Measurements from ENCODE around the gene DDX10.

The DDX10 gene

GRCh38 chr11:108669711-108670110 is 4.8 kb downstream of the DDX10 start:
- Mint-ChIP-seq H3K36me3 (ENCODE audit: low read depth) (peaks cover 17% of the 10 kb centered on the region), H3K27ac (no peak overlapping the region), H3K27me3 (no peaks in the 10 kb centered on the region), H3K4me3 (no peak overlapping the region), H3K9me3 (no peaks in the 10 kb centered on the region), H3K4me1 (ENCODE audit: low read depth) (peaks cover 52% of the 10 kb centered on the region)
- intact Hi-C loops (cut with micrococcal nuclease), result loop anchor here (10.0 kb wide), 3 partner anchors 445 to 745 kb away; partner anchors contain the start of genes ATM, CUL5, NPAT and RAB39A

- intact Hi-C loops (cut with micrococcal nuclease), result no loop called here
- H3K36me3 Mint-ChIP-seq (ENCODE audit: low read depth), result peaks cover 19% of the 10 kb centered on the region
- no peaks in the 10 kb centered on the region for H3K27me3 Mint-ChIP-seq
- H3K27ac Mint-ChIP-seq, result no peak overlapping the region
- H3K9me3 Mint-ChIP-seq, result no peaks in the 10 kb centered on the region
- H3K4me1 Mint-ChIP-seq (ENCODE audit: low read depth), result peaks cover 55% of the 10 kb centered on the region
- no peak overlapping the region for H3K4me3 Mint-ChIP-seq
These were observed 5.6 kb downstream of the DDX10 start for GRCh38 chr11:108670451-108670850.

- Mint-ChIP-seq H3K27me3 (no peaks in the 10 kb centered on the region), H3K36me3 (ENCODE audit: low read depth) (peaks cover 33% of the 10 kb centered on the region), H3K27ac (no peak overlapping the region), H3K9me3 (no peaks in the 10 kb centered on the region), H3K4me3 (no peak overlapping the region), H3K4me1 (ENCODE audit: low read depth) (peaks cover 39% of the 10 kb centered on the region)
- intact Hi-C loops (cut with micrococcal nuclease), result no loop called here
These were observed 7.2 kb downstream of the DDX10 start for GRCh38 chr11:108672113-108672512.

- peaks cover 32% of the 10 kb centered on the region for H3K4me1 Mint-ChIP-seq (ENCODE audit: low read depth)
- H3K27me3 Mint-ChIP-seq, result no peaks in the 10 kb centered on the region
- no peak overlapping the region for H3K27ac Mint-ChIP-seq
- H3K4me3 Mint-ChIP-seq, result no peak overlapping the region
- intact Hi-C loops (cut with micrococcal nuclease), result no loop called here
- peaks cover 40% of the 10 kb centered on the region for H3K36me3 Mint-ChIP-seq (ENCODE audit: low read depth)
- H3K9me3 Mint-ChIP-seq, result no peaks in the 10 kb centered on the region
These were observed 7.9 kb downstream of the DDX10 start for GRCh38 chr11:108672786-108673185.

- no peak overlapping the region for H3K4me3 Mint-ChIP-seq
- H3K9me3 Mint-ChIP-seq, result no peaks in the 10 kb centered on the region
- intact Hi-C loops (cut with micrococcal nuclease), result no loop called here
- H3K4me1 Mint-ChIP-seq (ENCODE audit: low read depth), result peaks cover 5% of the 10 kb centered on the region
- H3K27ac Mint-ChIP-seq, result no peak overlapping the region
- no peaks in the 10 kb centered on the region for H3K27me3 Mint-ChIP-seq
- H3K36me3 Mint-ChIP-seq (ENCODE audit: low read depth), result peaks cover 68% of the 10 kb centered on the region
These were observed 14.2 kb downstream of the DDX10 start for GRCh38 chr11:108679045-108679444.

- H3K9me3 Mint-ChIP-seq, result no peaks in the 10 kb centered on the region
- peaks cover 64% of the 10 kb centered on the region for H3K36me3 Mint-ChIP-seq (ENCODE audit: low read depth)
- no peak overlapping the region for H3K4me3 Mint-ChIP-seq
- intact Hi-C loops (cut with micrococcal nuclease), result no loop called here
- no peaks in the 10 kb centered on the region for H3K4me1 Mint-ChIP-seq (ENCODE audit: low read depth)
- no peaks in the 10 kb centered on the region for H3K27me3 Mint-ChIP-seq
- no peak overlapping the region for H3K27ac Mint-ChIP-seq
These were observed 15.4 kb downstream of the DDX10 start for GRCh38 chr11:108680271-108680670.

- Mint-ChIP-seq H3K36me3 (ENCODE audit: low read depth) (peaks cover 56% of the 10 kb centered on the region), H3K9me3 (no peaks in the 10 kb centered on the region), H3K4me1 (ENCODE audit: low read depth) (no peaks in the 10 kb centered on the region), H3K27ac (no peak overlapping the region), H3K4me3 (no peak overlapping the region), H3K27me3 (no peaks in the 10 kb centered on the region)
- intact Hi-C loops (cut with micrococcal nuclease), result no loop called here
These were observed 20.7 kb downstream of the DDX10 start for GRCh38 chr11:108685419-108686130.

GRCh38 chr11:108693852-108694251 is 29.0 kb downstream of the DDX10 start:
- intact Hi-C loops (cut with micrococcal nuclease), result loop anchor here (10.0 kb wide), 1 partner anchor 181 kb away; no protein-coding TSS in a partner anchor
- Mint-ChIP-seq H3K27me3 (no peaks in the 10 kb centered on the region), H3K4me1 (ENCODE audit: low read depth) (peaks cover 20% of the 10 kb centered on the region), H3K27ac (no peak overlapping the region), H3K9me3 (no peaks in the 10 kb centered on the region), H3K4me3 (no peak overlapping the region), H3K36me3 (ENCODE audit: low read depth) (peaks cover 68% of the 10 kb centered on the region)

GRCh38 chr11:108694846-108695245 is 30.0 kb downstream of the DDX10 start:
- H3K27ac Mint-ChIP-seq, result no peak overlapping the region
- intact Hi-C loops (cut with micrococcal nuclease), result loop anchor here (10.0 kb wide), 1 partner anchor 180 kb away; no protein-coding TSS in a partner anchor
- H3K27me3 Mint-ChIP-seq, result no peaks in the 10 kb centered on the region
- peaks cover 58% of the 10 kb centered on the region for H3K36me3 Mint-ChIP-seq (ENCODE audit: low read depth)
- no peaks in the 10 kb centered on the region for H3K9me3 Mint-ChIP-seq
- H3K4me3 Mint-ChIP-seq, result no peak overlapping the region
- peaks cover 26% of the 10 kb centered on the region for H3K4me1 Mint-ChIP-seq (ENCODE audit: low read depth)

- Mint-ChIP-seq H3K9me3 (no peaks in the 10 kb centered on the region), H3K4me1 (ENCODE audit: low read depth) (peaks cover 26% of the 10 kb centered on the region), H3K36me3 (ENCODE audit: low read depth) (peaks cover 44% of the 10 kb centered on the region), H3K27ac (no peak overlapping the region), H3K4me3 (no peak overlapping the region), H3K27me3 (no peaks in the 10 kb centered on the region)
- intact Hi-C loops (cut with micrococcal nuclease), result loop anchor here (1.0 to 10.0 kb wide), 4 partner anchors 37 to 1241 kb away; no protein-coding TSS in a partner anchor
These were observed 33.1 kb downstream of the DDX10 start for GRCh38 chr11:108697872-108698473.

- peaks cover 26% of the 10 kb centered on the region for H3K4me1 Mint-ChIP-seq (ENCODE audit: low read depth)
- H3K4me3 Mint-ChIP-seq, result no peak overlapping the region
- H3K36me3 Mint-ChIP-seq (ENCODE audit: low read depth), result peaks cover 36% of the 10 kb centered on the region
- intact Hi-C loops (cut with micrococcal nuclease), result loop anchor here (1.0 to 10.0 kb wide), 4 partner anchors 36 to 1240 kb away; no protein-coding TSS in a partner anchor
- H3K27ac Mint-ChIP-seq, result no peak overlapping the region
- no peaks in the 10 kb centered on the region for H3K9me3 Mint-ChIP-seq
- no peaks in the 10 kb centered on the region for H3K27me3 Mint-ChIP-seq
These were observed 34.2 kb downstream of the DDX10 start for GRCh38 chr11:108698844-108699642.

- no peak overlapping the region for H3K4me3 Mint-ChIP-seq
- H3K36me3 Mint-ChIP-seq (ENCODE audit: low read depth), result peaks cover 60% of the 10 kb centered on the region
- intact Hi-C loops (cut with micrococcal nuclease), result no loop called here
- no peaks in the 10 kb centered on the region for H3K27me3 Mint-ChIP-seq
- peaks cover 6% of the 10 kb centered on the region for H3K4me1 Mint-ChIP-seq (ENCODE audit: low read depth)
- peaks cover 15% of the 10 kb centered on the region for H3K9me3 Mint-ChIP-seq
- no peak overlapping the region for H3K27ac Mint-ChIP-seq
These were observed 39.0 kb downstream of the DDX10 start for GRCh38 chr11:108703916-108704315.

GRCh38 chr11:108705061-108705460 is 40.2 kb downstream of the DDX10 start:
- Mint-ChIP-seq H3K36me3 (ENCODE audit: low read depth) (peaks cover 70% of the 10 kb centered on the region), H3K4me1 (ENCODE audit: low read depth) (no peaks in the 10 kb centered on the region), H3K27me3 (no peaks in the 10 kb centered on the region), H3K9me3 (peaks cover 20% of the 10 kb centered on the region), H3K4me3 (no peak overlapping the region), H3K27ac (no peak overlapping the region)
- intact Hi-C loops (cut with micrococcal nuclease), result no loop called here

GRCh38 chr11:108708173-108708572 is 43.3 kb downstream of the DDX10 start:
- Mint-ChIP-seq H3K9me3 (peaks cover 20% of the 10 kb centered on the region), H3K36me3 (ENCODE audit: low read depth) (peaks cover 78% of the 10 kb centered on the region), H3K27ac (no peak overlapping the region), H3K4me3 (no peak overlapping the region), H3K27me3 (no peaks in the 10 kb centered on the region), H3K4me1 (ENCODE audit: low read depth) (peaks cover 5% of the 10 kb centered on the region)
- intact Hi-C loops (cut with micrococcal nuclease), result no loop called here
